HG03045 (cell line): Measurements from ENCODE around the gene LASP1NB.

Experiments used
- ATAC-seq: cut with Tn5 transposase; IDR thresholded peaks from one replicate; pipeline ENCODE4 v1.9.1; 2021; ENCODE audit warnings: mild to moderate bottlenecking, moderate library complexity; ENCODE audit not compliant: unreplicated experiment

The LASP1NB gene

DNA sequence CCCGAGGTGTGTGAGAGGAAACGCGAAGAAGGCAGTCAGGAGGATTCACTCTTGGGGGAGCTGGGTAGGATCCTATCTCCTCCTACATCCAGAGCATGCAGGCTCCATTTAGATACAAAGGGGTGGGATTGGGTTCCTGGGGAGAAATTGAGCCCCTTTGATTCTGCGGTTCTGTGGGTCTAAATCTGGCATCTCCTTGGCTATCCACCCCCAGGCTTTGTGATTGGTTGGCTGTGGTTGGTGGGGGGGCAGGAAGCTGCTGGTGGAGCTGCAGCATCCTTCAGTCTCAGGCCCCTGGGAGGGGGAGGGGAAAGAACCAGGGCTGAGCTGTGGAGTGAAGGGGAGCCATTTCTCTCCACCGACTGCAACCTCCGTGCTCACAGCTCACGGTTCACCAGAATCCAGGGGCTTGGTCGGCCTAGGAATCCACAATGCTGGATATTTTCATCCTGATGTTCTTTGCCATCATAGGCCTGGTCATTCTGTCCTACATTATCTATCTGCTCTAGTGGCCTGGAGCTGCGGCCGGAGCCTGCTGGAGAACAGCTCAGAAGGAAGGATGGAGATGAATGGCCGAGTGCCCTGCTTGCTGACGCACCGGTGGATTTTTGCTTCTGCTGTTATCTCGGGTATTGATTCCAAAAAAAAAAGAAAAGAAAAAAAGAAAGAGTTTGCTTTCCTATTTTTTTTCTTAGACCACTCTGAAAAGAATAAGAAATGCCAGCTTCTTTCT, at the start of gene LASP1NB:
LASP1NB (plus strand) TSS at position 352 of the 733 bp plus-strand sequence.
- ATAC-seq: no peak

- no peak for ATAC-seq
Observed at GRCh38 chr17:38877130-38877851, 48.1 kb upstream of the LASP1NB start.

GRCh38 chr17:38879878-38880665, 45.3 kb upstream of the LASP1NB start:
- no peak for ATAC-seq

DNA sequence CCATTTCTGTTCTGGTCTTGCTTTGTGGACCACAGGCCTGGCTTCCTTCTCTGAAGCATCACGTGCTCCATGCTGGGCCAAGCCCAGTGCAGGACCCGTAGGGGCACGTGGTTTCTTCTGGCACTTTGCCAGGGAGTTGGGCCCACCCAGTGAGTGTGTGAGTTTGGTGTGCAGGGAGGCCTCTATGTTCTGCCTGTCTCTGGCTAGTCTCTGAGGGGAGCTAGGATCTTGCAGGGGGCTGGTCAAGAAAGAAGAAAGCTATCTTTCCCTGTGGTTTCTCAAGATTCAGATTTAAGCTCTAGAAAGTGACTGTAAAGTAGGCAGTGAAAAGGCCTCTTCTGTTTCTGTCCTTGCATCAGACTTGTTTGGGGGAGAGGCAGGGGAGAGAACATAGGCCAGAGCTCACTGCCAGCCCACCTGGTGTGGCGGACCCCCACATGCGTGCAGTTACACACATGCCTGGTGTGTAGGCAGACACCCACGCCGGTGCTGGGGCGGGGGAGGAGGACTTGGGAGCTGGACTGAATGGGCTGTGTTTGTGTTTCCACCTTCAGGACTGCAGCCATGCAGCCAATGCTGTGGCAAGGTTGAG, 43.7 kb upstream of the LASP1NB start:
- ATAC-seq: no peak

- no peak for ATAC-seq
Observed at GRCh38 chr17:38882870-38883269, 42.5 kb upstream of the LASP1NB start.

- no peak for ATAC-seq
Observed at GRCh38 chr17:38883592-38884526, 41.6 kb upstream of the LASP1NB start.

DNA sequence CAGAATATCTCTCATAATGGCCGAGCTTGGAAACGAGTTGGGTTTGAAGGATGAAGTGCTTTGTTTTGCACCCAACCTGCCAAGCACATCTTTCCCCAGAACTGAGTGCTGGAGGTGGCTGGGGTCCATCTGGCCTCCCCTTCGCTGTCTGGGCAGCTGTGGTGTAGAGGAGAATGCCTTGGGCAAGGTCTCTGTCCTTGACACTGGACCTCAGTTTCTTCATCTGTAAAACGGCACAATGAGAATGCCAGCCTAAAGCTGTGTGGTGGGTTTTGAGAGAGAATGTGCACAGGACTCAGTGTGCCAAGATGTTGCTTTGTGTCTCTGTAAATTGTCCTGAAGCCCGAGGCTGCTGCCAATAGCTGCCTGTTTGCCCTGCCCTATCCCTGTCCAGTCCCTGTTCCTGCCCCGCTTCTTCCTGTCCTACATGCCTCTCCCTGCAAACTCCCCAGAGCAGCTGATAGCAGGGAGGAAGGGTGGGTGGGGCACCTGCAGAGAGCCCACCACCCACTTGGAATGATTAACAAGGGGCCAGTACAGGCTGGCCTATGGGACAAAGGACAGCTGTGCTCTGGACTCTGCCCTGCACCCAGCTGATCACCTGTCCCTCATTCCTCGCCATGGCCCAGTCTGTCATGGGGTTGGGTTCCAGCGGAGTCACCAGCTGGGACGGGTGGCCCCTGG, 40.2 kb upstream of the LASP1NB start:
- no peak for ATAC-seq

DNA sequence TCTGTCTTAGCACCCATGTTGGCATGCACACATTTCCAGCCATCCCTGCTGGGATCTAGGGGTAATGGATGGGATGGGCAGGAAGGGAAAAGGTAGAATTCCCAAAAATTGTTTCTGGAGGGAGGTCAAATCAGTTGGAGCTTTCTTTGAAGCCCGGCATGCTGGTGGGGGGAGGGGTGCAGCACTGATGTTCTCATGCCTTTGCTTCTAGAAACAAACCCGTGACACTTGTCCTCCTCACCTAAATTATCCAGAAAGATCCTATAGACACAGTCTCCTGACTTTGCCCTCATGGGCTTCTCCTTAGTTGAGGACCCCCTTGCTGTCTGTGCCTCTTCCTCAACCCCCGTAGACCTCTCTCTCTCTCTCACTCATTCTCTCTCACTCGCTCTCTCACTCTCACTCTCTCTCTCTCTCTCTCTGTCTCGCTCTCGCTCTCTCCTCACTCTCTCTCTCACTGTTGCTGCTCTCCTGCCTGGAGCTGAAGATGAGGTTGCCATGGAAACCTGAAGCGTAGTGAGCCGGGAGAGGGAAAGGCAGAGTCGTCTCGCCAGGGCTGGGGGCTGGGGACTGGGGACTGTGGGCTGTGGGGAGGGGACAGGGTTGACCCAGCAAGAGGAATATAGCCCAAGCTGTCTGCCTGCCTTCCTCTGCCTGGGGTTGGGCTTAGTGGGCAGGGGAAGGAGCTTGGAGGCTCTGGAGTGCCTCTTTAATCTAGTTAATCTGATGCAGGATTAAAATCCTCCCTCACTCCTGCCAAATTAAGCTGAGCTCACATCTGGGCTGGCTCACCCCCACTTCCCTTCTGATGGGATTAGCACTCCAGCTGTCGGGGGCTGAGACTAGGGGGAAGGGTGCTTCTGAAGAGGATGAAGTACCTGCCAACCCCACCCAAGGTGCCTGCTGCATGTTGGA, 39.4 kb upstream of the LASP1NB start:
- ATAC-seq: no peak

- no peak for ATAC-seq
Observed at GRCh38 chr17:38886643-38887010, 38.8 kb upstream of the LASP1NB start.

GRCh38 chr17:38888842-38889241, 36.6 kb upstream of the LASP1NB start:
- no peak for ATAC-seq

DNA sequence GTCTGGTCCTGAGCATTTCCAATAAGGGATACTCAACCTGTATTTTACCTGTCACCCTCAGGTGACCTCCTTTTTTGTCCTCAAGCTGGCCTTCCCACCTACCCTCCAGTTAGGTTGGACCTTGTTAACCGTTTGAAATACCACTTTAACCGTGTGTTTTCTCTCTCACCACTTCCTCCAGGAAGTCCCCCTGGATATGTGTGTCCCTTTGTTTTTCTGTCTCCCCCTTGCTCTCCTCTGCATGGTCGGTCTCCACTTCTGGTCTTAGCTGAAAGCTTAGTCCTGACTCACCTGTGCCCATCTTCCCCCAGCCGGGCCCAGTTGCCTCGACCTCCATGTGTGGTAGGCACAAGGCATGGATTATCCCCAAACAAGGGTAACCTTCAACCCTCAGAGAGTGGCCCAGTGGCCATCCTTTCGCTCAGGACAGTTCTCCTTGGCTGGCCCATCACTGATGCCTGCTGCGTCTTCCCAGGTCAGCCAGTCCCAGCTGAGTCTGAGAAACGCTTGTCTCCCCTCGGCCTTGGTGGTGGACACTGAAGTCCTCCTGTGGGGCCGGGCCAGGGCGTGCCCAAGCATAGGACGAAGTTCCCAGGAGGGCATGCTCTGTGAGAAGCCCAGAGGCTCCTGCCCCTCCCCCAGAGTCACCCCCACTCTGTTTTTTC, 35.5 kb upstream of the LASP1NB start:
- ATAC-seq: no peak

DNA sequence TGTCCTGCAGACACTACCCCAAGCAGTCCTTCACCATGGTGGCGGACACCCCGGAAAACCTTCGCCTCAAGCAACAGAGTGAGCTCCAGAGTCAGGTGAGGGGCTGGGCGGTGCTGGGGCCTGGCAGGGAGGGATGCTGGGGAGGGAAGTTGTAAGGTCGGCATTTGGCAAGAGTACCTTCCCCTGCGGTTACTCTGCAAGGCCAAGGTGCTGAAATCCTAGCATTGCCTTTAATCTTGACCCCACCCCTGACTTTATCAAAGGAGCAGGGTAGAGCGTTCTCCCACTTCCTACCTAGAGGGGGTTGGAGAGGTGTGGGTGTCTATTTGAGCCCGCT, 35.0 kb upstream of the LASP1NB start:
- ATAC-seq: no peak

- ATAC-seq: no peak
Observed at GRCh38 chr17:38891441-38891840, 34.0 kb upstream of the LASP1NB start.

GRCh38 chr17:38892083-38892482, 33.3 kb upstream of the LASP1NB start:
- no peak for ATAC-seq

DNA sequence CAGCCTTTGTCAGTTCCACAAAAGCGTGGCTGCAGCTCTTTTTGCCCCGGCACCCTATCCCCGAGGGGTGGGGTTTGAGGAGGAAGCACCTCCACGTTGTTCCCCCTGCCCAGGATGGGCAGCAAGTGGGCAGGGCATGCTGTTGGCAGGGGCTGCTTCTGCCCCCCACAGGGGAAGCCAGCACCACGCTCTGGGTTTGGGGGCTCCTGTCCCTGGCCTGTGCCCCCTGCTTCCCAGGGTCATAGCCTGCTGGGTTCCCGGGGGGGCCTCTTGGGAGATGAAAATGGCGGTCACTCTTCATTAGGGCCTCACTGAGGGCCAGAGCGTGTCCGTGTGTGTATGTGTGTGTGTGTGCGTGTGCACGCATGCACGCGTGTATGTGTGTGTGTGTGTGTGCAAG, 32.8 kb upstream of the LASP1NB start:
- ATAC-seq: no peak

GRCh38 chr17:38893113-38893512, 32.3 kb upstream of the LASP1NB start:
- ATAC-seq: no peak

DNA sequence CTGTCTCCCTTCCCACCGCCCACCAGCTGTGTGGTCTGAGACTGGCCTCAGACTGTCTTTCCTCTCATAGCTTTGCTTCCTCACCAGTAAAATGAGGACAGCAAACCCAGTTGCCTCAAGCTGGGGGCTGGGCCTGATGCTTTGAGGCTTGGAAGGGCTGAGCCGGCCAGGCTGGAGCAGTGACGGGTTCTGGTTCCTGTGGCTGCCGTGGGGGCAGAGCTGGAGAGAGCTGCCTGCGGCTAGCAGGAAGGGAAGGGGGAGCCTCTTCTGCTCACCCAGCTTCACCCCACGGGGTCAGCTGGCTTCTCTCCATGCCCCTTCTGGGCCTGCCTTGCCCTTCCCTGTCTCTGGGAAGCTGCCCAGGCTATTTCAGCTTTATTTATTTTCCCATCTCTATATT, 31.8 kb upstream of the LASP1NB start:
- ATAC-seq: no peak

GRCh38 chr17:38894276-38894675, 31.1 kb upstream of the LASP1NB start:
- no peak for ATAC-seq
